IPS DF 19.7 (cell line): ENCODE results near the gene KCNT2.
"Not testable (repeated sequence)": the region's sequence is repeated elsewhere in the genome, so short reads cannot be mapped to it uniquely, and the experiment has no call there.

ENCODE experiments used
- DNase-seq: peaks from one replicate; pipeline ENCODE4 v3.0.0-alpha.2; 2013; ENCODE audit warnings: low read depth, low spot score

The KCNT2 gene

DNA sequence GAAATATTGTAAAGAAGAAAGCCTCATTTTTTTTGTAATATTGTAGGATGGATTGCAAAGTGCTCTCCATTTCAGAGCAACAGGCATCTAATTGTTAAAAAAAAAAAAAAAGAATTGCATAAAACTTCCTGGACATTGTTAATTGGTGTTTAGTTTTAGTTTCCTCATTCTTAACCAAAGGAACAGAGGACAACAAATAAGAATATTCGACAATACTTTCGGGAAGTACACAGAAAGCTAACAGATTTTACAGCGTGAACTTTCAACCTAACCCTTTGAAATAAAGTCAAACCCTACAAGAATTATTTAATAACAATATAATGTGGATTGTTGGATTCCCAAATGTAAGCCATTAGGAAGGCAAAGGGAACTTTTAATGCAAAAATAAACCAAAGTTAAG, 284.4 kb downstream of the KCNT2 start:
- DNase-seq: no peak

DNA sequence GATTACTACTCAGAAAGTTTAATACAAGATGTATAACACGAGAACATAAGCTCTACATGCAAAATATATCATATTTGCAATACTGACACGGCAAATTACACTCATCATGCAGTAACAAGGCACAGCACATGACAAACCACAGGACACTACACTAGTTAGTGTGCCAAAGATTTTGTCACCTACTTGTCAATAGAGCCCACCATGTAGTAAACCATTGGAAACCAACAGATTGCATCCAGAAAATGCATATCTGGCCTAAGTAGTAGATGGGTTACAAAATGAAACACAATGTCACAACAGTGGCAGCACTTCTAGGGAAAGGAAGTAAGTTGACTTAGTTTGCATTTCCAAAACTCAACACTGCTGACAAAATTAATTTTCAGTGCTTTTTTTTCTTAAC, 288.9 kb downstream of the KCNT2 start:
- DNase-seq: no peak

DNA sequence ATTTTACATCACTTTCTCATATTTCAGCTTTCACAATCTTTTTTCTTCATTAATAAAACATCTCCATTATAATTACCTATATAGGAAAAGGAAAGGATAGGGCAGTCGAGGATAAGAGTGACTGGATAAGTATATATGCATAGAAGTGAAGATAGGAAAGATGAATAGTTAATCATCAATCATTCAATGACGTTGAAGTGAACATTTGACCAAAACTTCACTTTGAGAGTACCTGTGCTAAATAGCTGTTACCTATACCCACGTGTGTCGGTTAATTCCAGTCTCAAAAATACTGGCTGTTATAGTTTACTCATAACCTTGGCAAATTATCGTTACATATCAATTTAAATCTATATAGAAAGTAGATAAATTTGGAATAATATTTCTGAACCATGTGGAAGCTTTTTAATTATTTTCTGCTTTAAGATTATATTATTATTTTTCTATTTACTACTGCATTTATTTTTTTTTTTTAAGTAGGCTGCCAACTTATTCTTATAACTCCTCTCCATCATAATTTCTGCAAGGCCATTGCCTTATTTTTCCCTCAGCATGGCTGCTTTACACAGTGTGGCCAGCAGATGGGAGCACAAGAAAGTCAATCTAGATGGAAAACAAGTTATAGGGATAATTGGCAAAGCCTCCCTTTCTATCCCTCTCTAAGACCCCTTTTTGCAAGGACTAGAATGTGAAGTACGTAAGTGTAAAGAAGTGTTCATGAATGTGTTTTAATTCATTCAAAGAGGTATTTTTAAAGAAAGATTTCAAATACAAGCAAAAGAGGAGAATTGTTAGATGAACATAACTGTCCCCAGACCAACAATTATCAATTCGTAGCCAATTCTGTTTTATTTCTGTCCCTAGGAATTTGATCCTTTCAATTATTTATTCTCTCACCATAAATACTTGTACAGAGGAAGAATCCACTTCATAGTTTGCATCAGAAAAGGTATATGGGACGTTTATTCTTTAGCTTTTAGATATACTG, 290.4 kb downstream of the KCNT2 start:
- DNase-seq: no peak

DNA sequence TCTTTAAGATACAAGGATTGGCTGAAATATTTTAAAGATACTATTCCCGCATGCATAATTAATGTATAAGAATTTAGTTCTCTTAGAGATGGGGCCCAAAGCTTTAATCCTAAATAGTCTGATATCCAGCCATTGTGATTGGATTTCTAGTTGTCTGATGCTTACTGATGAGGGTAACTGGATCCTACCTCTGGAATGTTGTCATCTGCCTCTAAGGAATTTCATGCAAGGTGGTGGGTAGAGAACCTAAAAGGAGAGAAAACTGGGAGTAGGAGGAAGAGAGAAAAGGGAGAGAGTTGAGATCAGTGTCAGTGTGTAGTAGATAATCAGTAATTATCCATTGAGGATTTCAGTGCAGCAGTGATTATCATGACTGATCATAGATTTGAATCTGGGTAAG, 295.5 kb downstream of the KCNT2 start:
- no peak for DNase-seq

DNA sequence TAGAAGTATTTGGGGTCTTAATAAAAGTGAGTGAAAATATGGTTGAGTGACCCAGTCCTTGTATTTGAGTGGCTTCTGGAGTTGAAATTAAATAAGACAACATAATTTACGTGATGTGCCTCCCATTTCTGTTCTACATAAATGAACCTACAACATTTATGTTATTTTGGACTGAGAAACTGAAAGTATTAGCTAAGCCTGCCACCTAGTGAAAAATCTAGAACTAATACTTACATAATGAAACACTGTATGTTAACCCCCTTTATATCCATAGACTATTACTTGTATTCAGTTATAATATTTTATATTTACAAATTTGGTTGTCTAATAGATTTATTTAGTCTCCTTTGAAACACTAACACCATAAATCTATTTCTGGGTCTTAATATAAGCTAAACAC, 298.9 kb downstream of the KCNT2 start:
- no peak for DNase-seq

- DNase-seq: no peak
Observed at GRCh38 chr1:196308176-196308575, 300.1 kb downstream of the KCNT2 start.

DNA sequence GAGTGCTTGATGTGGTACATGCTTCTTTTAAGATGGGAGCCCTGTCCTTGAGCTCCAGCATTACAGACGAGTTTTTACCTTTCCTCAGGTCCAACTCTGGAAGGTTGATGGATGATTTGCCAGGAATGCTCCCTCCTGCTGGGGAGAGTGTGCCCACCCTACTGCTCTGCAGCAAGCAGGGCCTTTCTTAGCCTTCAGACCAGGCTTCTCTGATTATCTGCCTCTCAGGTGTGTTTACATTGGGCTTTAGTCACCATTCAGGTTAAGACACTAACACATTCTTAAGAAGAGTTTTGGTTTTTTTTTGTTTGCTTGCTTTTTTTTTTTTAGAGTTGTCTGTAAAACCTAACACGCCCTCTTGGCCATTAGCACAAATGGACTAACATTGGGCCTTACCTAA, 301.8 kb downstream of the KCNT2 start:
- DNase-seq: peak; percentile 52

DNA sequence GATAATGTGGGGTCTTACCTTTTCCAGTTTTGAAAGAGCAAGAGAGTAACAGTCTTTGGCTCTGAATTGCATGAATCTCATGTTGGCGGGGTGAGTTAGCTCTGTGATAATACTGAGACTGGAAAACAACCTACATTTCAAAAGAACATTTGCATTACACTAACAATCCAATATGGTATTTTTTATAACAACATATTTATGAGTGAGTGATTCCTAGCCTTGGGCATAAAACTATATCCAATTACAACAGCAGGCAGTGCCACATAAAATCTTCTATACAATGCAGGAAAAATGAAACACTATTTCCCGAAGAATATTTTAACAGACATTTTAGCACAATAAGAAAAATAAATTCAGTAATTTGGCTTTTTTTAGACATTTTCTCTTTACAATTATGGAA, 303.0 kb downstream of the KCNT2 start:
- no peak for DNase-seq

DNA sequence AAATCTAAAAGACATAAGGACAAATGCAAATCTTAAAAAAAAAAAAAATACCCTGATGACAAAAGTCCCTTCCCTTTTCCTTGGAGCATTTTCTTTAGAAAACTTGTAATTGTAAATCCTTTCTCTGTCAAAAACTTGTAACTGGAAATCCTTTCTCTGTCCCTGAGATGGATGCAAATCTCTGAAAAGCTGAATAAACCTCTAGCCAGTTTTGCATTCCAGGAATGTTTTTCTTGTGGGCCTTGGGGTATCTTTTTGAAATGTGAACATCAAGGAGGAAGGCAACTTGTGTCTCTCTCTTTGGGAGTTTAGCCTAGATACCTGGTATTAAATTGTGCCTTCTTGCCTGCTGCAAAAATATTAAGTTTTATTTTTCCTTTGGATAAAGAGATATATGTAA, 305.3 kb downstream of the KCNT2 start:
- DNase-seq: no peak

DNA sequence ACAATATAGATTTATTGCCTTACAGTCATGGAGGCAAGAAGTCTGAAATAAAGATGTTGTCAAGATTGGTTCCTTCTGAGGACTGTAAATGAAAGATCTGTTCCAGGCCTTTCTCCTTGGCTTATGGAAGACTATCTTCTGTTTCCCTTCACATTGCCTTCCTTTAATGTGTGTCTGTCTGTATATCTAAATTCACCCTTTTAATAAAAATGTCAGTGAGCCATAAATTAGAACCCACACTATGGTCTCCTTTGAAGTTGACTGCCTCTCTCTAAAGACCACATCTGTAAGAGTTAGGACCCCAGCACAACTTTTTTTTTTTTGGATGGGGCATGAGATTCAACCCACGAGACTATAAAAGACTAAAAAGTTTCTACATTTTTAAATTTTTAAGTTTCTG, 305.8 kb downstream of the KCNT2 start:
- DNase-seq: no peak

- no peak for DNase-seq
Observed at GRCh38 chr1:196295766-196296165, 312.5 kb downstream of the KCNT2 start.

GRCh38 chr1:196278816-196279215, 329.4 kb downstream of the KCNT2 start:
- DNase-seq: no peak

- no peak for DNase-seq
Observed at GRCh38 chr1:196277860-196278259, 330.4 kb downstream of the KCNT2 start.

DNA sequence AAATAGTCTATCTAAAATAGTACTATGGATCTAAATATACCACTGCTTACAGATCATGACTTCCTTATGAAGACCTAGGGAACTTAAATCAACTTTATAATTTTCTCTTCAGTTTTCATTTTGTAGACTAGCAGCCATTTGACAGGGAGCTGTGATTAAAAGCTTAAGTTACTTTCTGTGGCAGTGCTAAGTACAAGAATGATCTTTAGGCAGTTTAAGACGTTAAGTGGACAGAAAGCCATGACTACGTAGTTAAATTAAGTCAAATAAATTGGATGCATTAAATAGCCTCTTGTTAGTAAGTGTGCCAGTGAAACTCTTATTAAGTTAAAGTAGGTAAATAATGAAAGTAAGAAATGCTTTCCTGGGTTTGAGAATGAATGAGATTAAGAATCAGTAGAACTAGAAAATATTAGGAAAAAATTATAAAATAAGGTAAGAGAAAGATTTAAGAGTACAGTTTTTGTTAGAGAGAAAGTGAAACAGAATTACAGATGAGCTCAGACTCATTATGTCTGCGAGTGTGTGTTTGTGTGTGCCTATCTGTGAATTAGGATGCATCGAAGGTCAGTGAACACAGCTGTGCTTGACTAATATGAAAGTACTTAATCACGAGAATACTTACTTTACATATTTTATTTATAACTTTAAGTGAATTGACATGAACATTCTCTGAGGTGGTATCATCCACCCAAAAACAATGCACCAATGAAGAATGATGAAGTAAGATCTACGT, 336.9 kb downstream of the KCNT2 start:
- DNase-seq: no peak

GRCh38 chr1:196263086-196263485, 345.2 kb downstream of the KCNT2 start:
- DNase-seq: not testable (repeated sequence)

DNA sequence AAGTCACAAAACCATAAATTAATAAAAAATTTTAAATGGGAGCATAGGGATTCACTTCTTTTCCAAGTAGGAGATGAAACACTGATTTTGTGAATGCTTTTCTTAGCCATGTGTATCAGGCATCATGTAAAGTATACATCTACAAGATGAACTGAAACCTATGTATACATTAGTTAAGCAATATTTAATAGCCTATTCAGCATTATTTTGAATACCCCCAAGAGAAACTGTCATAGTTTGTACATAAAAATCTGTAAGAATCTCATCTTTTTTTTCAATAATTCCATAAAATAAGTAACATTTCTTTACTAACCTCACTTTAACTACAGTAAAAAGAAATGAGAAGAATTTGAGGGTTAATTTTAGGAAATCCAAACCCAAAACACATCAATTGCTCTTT, 348.0 kb downstream of the KCNT2 start:
- no peak for DNase-seq

DNA sequence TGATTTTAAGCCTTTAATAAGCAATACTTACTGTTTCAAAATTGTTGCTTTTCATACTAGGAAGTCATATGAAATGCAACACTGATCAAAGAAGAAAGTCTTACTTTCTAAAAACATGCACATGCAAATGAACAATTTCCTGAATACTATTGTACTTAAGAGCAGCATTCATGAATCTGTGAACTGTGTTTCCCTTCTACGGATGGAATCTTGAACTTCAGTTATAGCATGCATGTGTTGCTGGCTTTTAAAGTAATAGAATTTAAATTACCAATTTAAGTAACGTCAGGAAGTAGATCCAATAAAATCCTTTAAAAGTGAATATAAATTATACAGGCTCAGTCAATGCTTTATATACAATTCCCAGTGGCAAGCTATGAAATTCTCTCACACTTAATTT, 348.9 kb downstream of the KCNT2 start:
- no peak for DNase-seq

DNA sequence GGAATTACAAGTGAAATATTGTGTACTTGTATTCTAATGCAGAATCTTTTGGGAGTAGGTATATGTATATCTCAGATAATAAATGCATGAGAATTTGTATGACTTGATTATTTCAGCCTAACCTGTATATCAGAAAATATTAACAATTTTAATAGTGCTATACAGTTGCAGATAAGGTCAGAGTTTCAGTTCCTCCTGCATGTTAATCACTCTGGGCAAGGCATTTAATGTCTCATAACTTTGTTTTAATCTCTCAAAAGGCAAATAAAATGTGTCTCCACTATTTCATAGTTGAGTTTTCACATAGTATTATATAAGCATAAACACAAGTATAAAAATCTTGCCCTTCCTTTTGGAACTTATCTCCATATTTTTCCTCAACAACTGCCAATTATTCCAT, 352.5 kb downstream of the KCNT2 start:
- no peak for DNase-seq

DNA sequence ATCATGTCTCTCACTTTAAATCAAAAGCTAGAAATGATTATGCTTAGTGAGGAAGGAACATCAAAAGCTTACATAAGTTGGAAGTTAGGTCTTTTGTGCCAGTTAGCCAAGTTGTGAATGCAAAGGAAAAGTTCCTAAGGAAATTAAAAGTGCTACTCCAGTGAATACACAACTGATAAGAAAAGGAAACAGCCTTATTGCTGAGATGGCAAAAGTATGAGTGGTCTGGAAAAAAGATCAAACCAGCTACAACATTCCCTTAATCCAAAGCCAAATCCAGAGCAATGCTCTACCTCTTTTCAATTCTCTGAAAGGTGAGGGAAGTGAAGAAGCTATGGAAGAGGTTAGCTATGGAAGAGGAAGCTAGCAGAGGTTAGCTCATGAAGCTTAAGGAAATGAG, 378.7 kb downstream of the KCNT2 start:
- no peak for DNase-seq

GRCh38 chr1:196214866-196215265, 393.4 kb downstream of the KCNT2 start:
- DNase-seq: no peak

- no peak for DNase-seq
Observed at GRCh38 chr1:196209983-196210382, 398.3 kb downstream of the KCNT2 start.

GRCh38 chr1:196209265-196209664, 399.0 kb downstream of the KCNT2 start:
- no peak for DNase-seq
